H1 (cell line): ENCODE data around the gene USP10.

Experiments
- CTCF ChIP-seq, 3 experiments: IDR thresholded peaks; 1 replicate in 2 of 3; 2 replicates in 1 of 3; pipeline versions ENCODE4 v1.5.1 to v1.6.1; 2011; ENCODE audit warnings: low read length in 3 of 3, mild to moderate bottlenecking in 3 of 3, inconsistent platforms in 2 of 3, low read depth in 1 of 3, moderate library complexity in 1 of 3; ENCODE audit not compliant: insufficient read depth in 1 of 3; ENCODE audit errors: control extremely low read depth in 1 of 3
- EP300 ChIP-seq, 2 experiments: IDR thresholded peaks; 1 replicate in 1 of 2; 2 replicates in 1 of 2; pipeline ENCODE4 v1.6.1; 2011 to 2012; ENCODE audit warnings: low read depth in 2 of 2, low read length in 2 of 2, mild to moderate bottlenecking in 2 of 2, borderline replicate concordance in 1 of 2, inconsistent platforms in 1 of 2, moderate library complexity in 1 of 2
- MAX ChIP-seq: IDR thresholded peaks from 2 replicates; pipeline ENCODE4 v1.6.1; 2012; ENCODE audit warnings: inconsistent platforms
- POLR2A ChIP-seq, 2 experiments: IDR thresholded peaks; 1 replicate in 1 of 2; 2 replicates in 1 of 2; pipeline ENCODE4 v1.6.1; 2011; ENCODE audit warnings: low read depth in 2 of 2, low read length in 2 of 2, mild to moderate bottlenecking in 2 of 2; ENCODE audit errors: control extremely low read depth in 1 of 2

GRCh38 chr16:84689111-84689510, 10.7 kb upstream of the USP10 start:
- TF ChIP-seq EP300 (IDR thresholded peaks at IDR 0.05; ENCODE audit: borderline replicate concordance in 1 of 2, low read depth in 2 of 2, low read length in 2 of 2): no peak
- no peak for TF ChIP-seq CTCF (IDR thresholded peaks at IDR 0.05; ENCODE audit: control extremely low read depth in 1 of 3, insufficient read depth in 1 of 3, low read depth in 1 of 3, low read length in 3 of 3)
- no peak for TF ChIP-seq POLR2A (IDR thresholded peaks at IDR 0.05; ENCODE audit: control extremely low read depth in 1 of 2, low read depth in 2 of 2, low read length in 2 of 2)
- no peak for TF ChIP-seq MAX
